Measurements from ENCODE around the gene ALPK1.

The ALPK1 gene

GRCh38 chr4:112340023-112340422 is 42.9 kb downstream of the ALPK1 start:
- no peak overlapping the region for H3K27ac ChIP-seq
- TF ChIP-seq CTCF (conservative IDR thresholded peaks at IDR 0.05) (no peak), ZFX (IDR thresholded peaks at IDR 0.05) (no peak)

GRCh38 chr4:112341033-112341432 is 43.9 kb downstream of the ALPK1 start:
- H3K27ac ChIP-seq = no peak overlapping the region
- TF ChIP-seq ZFX (IDR thresholded peaks at IDR 0.05) (no peak), CTCF (conservative IDR thresholded peaks at IDR 0.05) (no peak)

- no peak overlapping the region for H3K27ac ChIP-seq
- TF ChIP-seq ZFX (IDR thresholded peaks at IDR 0.05) (no peak), CTCF (conservative IDR thresholded peaks at IDR 0.05) (no peak)
These were observed 46.3 kb downstream of the ALPK1 start for GRCh38 chr4:112343330-112344080.

- no peak for TF ChIP-seq ZFX (IDR thresholded peaks at IDR 0.05)
- peak; percentile 46 for TF ChIP-seq CTCF (conservative IDR thresholded peaks at IDR 0.05)
- H3K27ac ChIP-seq = no peak overlapping the region
These were observed 51.5 kb downstream of the ALPK1 start for GRCh38 chr4:112348488-112349158.

GRCh38 chr4:112352736-112353135 is 55.6 kb downstream of the ALPK1 start:
- H3K27ac ChIP-seq = no peak overlapping the region
- TF ChIP-seq ZFX (IDR thresholded peaks at IDR 0.05) (no peak), CTCF (conservative IDR thresholded peaks at IDR 0.05) (no peak)

- no peak for TF ChIP-seq ZFX (IDR thresholded peaks at IDR 0.05)
- no peak overlapping the region for H3K27ac ChIP-seq
These were observed 58.5 kb downstream of the ALPK1 start for GRCh38 chr4:112355662-112356061.

- no peak overlapping the region for H3K27ac ChIP-seq
- TF ChIP-seq ZFX (IDR thresholded peaks at IDR 0.05) (no peak), CTCF (conservative IDR thresholded peaks at IDR 0.05) (no peak)
These were observed 60.3 kb downstream of the ALPK1 start for GRCh38 chr4:112357453-112357852.

All from C4-2B (cell line).